ENCODE data around the gene ARHGAP4.

The ARHGAP4 gene

DNA sequence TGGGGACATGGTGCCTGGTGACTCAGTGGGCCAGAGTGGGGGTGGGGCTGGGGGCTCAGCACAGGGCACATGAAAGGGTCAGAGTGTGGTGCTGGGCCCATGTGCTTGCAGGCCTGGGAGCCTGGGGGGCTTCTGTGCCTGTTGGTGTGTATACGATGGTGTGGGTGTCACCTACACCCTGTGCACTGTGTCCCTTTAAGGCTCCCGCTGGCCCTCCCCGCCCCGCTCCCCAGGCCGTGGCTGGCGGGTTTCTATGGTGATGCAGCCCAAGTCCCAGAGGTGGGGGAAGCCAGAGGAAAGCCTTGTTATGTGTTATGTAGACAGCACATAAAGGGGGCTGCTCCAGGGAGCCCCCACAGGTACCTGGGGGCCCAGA lies 45.6 kb downstream of the ARHGAP4 start:
- DNase-seq (ENCODE audit: low read depth), result no peak

DNA sequence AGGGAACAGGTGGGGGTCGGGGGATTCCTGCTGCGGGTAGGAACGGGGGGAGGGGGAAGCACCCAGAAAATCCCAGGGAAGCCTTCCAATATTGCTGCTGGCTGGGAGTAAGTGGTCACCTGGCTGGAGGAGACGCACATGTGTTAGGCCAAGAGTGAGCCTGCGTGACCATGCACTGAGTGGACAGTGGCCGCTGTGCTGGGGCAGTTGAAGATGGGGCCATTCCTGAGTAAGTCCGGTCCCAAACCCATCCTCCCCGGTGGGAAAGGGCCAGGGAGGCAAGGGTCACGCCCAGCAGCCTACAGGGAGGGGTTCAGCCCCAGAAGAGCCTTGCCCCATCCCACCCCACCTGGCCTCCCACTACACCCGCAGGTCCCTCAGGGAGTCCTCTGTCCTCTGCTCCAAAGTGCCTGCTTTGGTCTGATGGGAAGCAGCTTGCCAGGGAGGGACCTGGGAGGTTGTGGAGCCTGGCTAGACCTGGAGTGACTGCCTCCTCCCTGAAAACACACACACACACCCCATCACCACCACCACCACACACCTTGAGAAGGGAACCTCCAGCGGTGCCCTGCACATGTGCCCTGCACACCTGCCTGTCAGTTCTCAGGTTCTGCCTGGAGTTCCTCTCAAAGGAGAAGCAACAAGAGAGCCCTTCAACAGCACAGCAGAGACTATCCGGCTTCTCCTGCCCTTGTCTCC lies 46.2 kb downstream of the ARHGAP4 start:
- DNase-seq (ENCODE audit: low read depth), result no peak

DNA sequence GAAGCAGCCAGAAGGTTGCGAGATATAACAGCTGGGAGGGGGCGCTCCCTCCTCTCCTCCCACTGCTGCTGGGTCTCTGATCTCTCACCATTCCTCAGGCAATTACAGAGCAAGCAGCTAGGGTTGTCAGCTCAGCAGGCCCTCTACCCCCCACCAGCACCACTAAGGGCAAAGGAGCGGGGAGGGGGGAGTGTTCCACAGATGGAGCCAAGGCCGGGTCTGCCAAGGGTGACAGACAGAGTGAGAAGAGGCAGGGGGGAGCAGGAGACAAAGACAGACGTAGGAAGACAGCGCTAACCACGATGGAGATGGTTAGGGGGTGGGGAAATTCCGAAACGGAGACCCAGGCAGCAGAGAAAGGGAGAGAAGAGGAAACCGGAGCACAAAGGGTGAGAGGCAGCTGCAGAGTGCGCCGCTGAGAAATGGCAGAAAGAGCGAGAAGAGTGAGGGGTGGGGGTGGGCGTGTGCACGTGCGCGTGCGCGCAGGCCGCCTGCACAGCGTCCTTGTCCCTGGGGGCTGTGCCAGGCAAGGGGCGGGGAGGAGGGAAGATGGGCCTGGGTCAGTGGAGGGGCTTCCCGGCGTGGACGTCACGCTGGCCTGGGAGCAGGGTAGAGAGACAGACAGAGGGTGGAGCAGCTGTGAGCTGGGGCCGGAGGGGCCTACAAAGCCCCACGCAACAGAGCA lies 47.0 kb downstream of the ARHGAP4 start:
- no peak for DNase-seq (ENCODE audit: low read depth)

DNA sequence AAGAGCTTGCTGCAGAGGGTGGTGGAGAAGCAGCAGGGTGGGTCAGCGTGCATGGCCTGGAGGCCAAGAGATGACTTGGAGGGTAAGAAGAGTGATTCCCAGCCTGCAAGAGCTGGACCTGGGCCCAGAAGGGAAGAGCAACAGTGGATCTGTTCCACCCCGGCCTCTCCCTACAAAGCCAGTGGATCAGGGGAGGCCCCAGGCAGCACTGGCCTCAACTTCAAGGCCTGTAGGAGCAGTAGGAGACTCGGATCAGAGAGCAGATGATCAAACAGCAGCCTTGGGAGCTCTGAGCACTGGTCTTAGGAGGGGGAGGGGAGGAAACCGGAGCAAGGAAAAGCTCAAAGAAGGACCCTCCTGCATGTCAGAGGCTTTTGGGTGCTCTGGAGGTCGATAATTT lies 47.7 kb downstream of the ARHGAP4 start:
- no peak for DNase-seq (ENCODE audit: low read depth)

DNA sequence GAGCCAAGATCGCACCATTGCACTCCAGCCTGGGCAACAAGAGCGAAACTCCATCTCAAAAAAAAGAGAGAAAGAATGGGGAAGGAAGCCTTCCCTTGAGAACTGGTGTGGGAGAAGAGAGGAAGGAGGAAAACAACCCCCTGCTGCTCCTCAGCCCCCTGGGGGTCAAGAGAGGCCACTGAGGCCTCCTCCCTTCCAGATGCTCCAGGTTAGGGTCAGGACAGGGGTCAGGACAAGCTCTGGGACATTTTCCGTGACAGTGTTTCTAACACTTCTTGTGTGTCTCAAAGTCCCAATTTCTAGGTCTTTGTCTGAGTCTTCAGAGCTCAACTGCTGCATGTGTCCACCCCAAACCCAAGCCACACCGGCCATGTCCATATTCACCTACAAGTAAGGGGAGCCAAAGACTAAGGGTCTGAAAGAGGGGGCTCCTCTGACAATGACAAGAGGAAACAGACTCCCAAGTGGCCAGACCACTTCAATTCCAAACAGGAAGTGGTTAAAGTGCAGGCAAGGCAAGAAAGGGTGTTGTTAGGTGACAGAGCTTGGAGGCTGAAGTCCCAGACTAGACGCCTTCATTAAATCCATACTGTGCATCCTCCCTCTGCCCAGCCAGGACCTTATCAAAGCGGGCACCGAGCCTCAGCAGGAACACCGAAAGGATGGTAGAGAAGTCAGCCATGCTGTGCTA lies 48.3 kb downstream of the ARHGAP4 start:
- DNase-seq (ENCODE audit: low read depth), result no peak

DNA sequence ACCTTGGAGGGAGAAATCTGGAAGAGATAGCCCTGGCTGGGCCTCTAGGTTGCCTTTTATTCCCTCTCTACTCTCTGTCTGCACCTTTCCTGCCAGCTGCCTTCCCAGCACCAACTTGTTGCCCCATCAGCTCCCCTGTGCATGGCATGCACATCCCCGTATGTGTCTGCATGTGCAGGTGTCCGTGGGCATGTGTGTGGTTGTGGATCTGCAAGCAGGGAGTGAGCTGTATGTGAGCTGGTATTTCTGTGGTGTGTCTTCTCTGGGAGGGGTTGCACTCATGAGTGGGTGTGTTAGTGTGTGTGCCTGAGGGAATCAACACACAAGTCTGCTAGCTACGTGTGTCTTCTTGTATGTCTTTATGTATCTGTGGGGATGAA lies 50.0 kb downstream of the ARHGAP4 start:
- DNase-seq (ENCODE audit: low read depth), result no peak

DNA sequence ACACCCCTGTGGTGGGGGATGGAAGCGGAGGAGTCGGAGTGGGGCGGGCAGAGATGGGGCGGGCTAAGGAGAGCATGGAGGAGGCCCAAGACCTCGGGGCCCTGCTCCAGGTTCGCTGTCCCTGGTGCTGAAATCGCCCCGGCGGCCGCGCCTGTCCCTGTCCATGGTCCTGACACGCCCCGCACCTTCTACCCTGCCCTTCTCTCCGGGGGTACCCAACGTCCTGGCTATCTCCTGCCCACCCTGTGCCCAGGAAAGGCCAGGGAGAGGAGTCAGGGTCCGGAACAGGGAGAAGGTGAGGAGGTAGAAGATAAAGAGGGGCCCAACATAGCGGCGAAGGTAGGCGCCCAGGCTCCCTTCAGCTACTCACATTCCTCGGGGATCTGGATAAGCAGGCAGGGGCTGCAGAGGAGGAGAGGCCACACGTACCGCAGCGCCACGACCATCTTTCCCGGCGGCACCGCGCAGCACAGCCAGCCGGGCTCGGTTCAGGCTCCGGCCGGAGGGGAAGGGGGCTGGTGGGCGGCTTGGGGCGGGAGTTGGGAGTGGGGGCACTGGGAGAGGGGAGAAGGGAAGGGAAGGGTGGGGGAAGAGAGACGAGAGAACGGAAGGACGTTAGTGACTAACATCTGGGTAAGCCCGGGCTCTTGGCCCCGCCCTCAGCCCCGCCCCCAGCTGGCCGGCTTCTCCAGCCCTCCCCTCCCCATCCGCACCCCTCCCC lies 50.5 kb downstream of the ARHGAP4 start:
- DNase-seq (ENCODE audit: low read depth), result peak; percentile 43

DNA sequence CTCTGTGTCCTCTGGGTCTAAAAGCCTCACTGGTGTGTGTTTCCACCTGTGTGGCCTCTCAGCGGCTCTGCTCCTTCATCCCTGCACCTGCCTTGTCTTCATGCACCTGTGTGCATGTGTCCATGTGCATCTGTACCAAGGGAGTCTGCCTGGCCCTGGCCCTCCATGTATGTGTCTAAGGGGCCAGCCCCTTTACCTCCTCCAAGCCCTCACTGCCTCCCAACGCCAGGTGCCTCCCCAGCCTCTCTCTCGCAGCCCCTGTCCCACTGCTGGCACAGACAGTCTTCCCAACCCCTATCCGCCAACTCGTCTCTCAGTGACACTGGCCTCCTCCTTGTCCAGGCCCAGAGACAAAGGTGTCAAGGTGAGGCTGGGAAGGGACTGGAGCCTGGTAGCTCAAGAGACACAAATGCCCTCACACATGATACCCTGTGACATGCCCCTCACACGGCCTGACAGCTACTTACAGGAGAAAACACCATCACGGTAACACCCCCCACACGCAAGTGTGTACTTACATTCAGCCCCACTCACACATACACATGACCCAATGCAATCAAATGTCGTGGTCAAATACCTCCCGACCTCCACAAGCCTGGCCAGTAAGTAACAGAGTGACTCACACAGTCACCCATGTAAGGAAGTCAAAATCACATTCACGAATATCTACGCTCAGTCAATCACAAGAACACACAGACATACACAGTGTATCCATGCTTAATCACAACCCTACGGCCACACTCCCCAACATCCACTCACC lies 51.5 kb downstream of the ARHGAP4 start:
- DNase-seq (ENCODE audit: low read depth), result no peak

DNA sequence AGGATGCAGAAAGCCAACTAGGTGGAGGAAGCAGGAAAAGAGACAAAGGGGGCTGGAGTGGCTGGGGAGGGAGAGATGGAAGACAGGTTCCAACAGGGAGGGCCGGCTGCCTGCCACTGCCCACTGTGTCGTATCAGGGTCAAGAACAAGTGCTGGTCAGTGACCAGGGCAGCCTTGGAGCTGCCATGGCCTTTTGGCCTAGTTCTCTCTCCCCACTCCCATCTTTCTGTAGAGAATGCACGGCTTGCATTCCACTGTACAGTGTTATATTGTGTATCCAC lies 52.0 kb downstream of the ARHGAP4 start:
- no peak for DNase-seq (ENCODE audit: low read depth)

DNA sequence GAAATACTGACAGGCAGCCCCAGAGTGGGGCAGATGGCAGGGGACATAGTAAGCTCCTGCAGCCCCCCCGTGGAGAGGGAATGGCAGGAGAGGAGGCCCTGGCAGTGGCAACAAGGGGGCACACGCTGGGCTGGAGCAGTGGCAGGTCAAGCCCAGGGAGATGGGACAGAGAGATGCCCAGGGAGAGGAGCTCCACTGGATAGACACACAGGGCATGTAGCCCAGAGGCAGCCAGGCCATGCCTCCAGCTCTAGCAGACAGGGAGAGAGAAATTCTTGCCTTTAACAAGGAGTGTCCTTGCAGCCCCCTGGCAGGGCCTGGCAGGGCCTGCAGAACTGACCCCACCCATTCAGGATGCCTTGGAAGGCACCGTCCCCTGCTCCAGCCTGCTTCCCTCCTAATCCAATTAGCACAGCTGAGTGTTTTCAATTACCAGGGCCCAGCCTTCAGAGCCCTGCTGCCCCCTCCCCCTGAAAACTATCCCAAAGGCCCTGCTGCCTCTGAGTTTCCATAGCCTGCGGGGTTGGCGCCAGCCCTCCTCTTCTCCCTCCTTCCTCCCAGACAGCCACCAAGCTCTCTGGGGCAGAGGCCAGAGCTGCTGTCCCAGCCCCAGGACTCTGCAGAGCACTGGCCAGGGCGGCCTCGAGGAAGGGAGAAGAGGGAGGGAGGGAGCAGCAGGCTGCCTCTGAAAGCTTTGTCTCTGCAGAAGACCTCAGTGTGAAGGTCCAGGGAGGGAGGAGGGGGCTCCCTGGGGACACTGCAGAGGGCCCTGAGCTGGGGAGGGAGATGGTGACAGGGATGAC lies 52.6 kb downstream of the ARHGAP4 start:
- DNase-seq (ENCODE audit: low read depth), result no peak

DNA sequence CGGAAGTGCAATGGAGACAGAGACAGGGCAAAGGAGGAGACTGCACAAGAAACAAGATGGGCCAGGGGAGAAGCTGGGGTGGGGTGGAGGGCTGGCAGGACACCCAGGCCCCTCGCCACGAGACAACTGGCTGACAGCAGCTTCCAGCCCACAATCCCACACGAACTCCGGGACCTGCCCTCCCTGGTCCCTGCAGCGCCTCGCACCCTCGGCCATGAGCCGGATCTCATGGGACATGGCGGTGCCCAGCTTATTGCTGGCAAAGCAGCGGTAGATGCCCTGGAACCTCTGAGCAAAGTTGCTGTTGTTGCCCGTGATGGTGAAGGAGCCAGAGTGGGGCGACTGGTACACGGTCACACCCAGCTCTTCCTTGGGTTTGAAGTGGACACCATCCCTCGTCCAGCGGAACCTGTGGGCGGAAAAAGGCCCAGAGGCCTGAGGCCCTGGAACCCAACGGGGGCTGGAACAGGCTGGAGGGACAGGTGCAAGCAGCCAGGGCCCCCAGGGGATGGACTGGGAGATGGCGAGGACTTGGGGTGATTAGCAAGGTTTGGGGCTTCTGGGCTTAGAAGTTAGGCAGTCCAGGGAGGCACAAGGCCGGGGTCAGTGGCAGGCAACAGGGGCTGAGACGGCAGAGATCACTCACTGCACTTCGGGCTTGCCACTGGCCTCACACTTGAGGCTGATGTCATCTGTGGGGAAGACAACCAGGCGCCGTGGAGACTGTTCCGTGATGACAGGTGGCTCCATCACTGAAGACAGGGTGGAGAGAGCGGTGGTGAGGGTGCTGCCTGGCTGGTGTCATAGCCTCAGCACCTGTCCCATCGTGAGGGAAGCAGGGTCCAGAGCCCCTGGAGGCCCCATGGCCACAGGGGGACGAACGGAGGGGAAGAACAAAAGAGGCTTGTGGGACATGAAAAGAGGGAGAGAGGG lies 53.9 kb downstream of the ARHGAP4 start:
- DNase-seq (ENCODE audit: low read depth), result no peak

DNA sequence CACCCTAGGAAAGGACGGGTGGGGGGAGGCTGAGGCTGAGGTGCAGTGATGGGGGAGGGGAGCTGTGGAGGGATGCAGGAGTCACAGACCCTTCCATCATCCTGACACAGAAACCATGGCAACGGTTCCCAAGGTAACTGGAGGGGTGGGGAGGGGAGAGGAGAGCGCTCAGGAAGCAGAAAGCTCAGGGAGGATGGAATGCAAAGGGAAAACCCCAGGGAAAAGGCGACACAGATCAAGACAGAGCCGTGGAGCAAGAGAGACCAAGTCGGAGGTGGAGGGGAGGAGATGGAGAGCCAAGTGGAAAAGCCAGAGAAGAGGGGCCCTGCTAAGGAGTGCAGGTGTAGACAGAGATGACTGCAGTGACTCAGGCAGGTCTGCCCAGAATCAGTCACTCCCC lies 54.6 kb downstream of the ARHGAP4 start:
- no peak for DNase-seq (ENCODE audit: low read depth)

DNA sequence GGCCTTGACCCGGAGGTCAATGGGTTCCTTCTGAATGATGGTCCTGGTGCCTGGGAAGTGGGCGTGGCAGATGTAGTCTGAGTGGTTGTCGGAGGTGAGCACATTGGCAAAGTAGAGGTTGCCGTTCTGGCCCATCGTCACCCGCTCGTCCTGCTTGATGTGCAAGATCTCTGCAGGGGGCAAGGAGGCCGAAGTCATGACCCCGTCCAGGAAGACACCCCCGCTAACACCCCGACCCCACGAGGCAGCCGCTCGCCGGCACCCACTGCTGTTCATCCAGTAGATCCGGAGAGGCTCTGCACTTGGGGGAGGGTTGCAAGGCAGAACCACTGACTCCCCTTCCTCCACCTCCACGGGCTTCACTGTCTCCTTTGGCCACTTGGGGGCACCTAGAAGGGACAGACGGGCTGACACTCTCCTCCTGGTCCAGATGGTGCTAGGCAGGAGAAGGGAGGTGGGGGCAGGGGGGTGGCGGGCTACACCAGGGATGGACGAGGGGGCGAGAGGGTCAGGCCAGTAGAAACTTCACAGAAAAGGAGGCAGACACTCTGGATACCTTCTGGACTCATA lies 55.2 kb downstream of the ARHGAP4 start:
- DNase-seq (ENCODE audit: low read depth), result no peak

DNA sequence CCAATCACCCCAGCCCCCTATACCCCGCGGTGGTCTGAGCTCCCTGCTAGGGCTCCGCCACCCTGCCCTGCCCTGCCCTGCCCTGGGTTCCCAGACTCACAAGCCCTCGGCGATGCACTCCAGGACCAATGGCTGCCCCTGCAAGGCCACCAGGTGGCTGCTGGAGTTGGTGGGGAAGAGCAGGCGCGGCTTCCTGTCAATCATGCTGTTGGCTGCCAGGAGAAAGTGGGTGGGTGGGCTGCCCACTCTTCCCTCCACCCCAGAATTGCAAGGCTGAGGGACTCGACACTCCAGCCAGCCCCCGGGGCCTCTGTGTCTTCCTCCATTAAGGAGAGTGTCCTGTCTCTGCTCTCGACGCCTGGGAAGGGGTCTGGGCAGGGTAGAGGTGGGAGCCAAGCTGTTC lies 55.8 kb downstream of the ARHGAP4 start:
- no peak for DNase-seq (ENCODE audit: low read depth)

DNA sequence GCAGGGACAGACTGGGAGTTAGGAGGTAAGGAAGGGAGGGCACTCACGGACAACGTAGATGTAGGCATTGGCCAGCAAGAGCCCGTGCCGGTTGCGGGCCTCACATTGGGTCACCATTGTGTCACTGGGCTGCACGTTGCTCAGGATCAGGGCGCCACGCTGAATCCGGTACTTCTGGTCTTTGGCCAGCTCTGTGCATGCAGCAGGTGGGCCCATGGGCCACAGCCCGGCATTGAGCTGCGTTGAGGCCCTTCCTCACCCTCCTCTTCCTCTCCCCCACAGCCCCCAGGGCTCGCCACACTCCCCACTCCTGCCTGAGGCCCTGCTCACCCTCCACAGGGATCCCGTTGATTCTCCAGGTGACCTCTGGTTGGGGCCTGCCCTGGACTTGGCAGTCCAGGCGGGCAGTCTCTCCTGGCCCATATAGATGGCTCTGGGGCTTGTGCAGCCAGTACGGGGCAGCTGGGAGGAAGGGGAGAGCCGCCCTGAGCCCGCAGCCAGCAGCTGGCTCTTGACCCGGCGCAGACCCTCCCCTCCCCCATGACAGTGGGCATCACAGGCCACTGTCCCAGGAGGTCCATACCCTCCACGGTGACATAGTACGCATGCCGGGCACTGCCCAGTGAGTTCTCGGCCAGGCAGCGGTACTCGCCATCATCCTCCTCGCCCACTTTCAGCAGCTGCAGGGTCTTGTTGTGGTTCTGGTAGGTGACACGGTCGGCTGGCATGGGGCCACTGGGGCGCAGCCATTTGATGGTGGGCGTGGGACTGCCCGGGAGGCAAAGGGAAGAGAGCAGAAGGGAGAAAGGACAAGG lies 56.4 kb downstream of the ARHGAP4 start:
- DNase-seq (ENCODE audit: low read depth), result no peak

DNA sequence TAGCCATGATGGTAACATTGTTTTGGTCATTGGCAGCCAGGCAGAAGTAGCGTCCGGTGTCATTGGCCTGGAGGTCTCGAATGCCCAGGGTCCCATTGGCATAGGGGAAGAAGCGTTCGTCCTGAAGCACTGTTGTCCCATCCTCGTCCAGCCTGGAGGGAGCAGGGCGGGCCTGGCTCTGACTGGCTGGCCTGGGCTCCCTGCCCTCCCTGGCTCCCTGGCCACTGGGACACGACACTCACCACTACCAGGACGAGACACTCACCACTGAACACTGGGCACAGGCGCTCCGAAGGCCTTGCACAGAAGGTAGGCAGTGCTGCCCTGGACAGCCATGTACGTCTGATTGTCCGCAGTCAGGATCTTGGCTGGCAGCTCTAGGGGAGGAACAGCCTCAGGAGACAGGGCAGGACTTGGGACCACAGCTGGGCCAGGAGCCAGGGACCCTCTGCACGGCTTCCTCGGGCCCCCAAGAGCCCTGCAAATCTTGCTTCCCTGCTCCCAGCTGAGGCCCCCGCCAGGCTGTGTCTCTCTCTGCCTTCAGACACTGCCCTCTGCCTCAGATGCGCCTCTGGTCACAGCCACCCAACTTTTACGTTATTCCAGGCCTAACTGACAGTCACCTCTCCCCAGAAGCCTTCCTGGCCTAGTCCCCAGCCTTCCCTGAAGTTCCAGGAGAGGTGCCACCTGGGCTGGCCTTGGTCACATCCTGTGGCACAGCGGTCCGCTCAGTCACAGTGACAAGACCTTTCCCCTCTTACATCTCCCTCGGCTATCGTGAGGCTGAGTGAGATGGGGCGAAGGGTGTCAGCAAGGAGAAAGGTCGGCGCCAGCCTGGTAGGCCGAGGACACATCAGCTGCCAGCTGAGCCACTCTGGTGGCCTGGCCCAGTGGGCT lies 57.2 kb downstream of the ARHGAP4 start:
- DNase-seq (ENCODE audit: low read depth), result no peak

DNA sequence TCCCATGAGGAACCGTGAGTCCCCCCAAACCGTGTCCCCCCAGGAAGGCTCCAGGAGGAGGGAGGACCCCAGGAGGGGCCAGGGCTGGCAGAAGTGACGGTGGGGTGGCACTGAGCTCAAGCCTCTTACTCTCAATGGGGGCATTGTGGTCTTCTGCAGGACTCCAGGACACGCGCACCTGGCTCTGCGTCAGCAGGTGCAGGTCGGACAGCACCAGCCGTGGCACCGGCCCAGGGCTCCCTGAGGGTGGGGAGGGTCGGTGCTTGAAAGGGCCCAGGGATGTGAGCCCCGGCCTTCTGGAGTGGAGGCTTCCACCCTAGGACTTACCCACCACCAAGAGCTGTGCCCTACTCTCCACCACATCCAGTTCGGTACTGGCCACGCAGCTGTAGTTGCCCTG lies 58.4 kb downstream of the ARHGAP4 start:
- no peak for DNase-seq (ENCODE audit: low read depth)

DNA sequence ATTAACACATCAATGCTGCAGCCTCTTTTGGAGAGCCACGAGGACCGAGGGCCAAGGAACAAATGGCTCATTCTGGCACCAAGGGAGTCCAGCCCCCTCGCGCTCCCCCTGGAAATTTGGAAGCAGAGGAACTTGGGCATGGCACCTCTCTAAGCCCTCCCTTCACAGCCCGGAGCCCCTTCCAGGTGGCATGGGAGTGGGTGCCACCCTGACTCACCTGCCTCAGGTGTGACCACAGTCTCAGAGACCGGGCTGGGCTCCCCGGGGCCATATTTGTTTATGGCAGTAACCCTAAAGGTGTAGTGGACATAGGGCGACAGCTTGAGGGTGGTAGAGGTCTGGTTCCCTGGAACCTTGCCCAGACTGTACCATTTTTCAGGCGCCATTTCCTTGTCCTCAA lies 58.9 kb downstream of the ARHGAP4 start:
- DNase-seq (ENCODE audit: low read depth), result no peak
